GM18505 (cell line): Measurements from ENCODE around the gene HAPLN3.

Source experiments
- ATAC-seq: cut with Tn5 transposase; IDR thresholded peaks from one replicate; pipeline ENCODE4 v1.9.1; 2021; ENCODE audit not compliant: unreplicated experiment
- POLR2A ChIP-seq: IDR thresholded peaks from 4 replicates; pipeline ENCODE4 v1.6.1; 2011; ENCODE audit warnings: borderline replicate concordance; ENCODE audit not compliant: insufficient read depth, insufficient read length; ENCODE audit errors: extremely low read depth

The HAPLN3 gene

GRCh38 chr15:88834211-88834812 is 61.0 kb downstream of the HAPLN3 start:
- ATAC-seq, result no peak
- TF ChIP-seq POLR2A, result no peak

DNA sequence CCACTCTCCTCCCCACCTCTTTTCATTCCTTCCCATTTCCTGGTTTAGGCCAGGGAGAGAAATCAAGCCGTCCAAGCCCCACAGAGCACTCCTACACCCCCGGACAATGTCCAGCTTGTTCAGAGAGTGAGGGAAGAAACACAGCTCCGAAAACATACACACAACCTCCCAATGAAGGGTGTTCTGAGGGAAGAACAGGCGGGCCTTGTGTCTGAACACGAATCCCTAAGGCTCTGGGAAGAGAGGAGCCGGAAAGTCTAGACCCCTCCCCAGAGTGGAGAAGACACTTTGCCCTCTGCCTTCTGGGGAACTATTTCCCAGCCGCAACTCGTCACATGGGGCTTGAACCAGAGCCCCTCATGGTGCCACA is 61.6 kb downstream of the HAPLN3 start:
- no peak for TF ChIP-seq POLR2A

GRCh38 chr15:88832820-88833730 is 62.3 kb downstream of the HAPLN3 start:
- TF ChIP-seq POLR2A, result no peak
- no peak for ATAC-seq

More for the DNA sequence above, 61.6 kb downstream of the HAPLN3 start:
- ATAC-seq, result no peak

DNA sequence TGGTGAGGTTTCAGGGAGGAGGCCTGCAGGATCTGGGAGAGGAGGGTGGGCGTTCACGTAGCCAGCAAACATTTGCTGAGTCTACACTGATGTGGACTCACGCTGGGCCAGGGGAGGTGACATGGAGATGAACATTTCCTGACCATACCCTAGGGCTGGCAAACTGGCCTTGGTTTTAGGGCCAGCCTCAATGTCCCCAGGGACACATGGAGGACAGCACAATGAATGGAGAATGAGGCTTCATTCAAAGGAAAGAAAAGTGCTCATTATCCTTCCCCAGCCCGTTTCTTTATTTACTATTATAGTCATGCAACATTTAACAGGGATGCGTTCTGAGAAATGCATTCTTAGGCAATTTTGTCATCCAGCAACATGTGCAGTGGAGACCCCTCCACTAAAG is 65.3 kb downstream of the HAPLN3 start:
- no peak for ATAC-seq
- TF ChIP-seq POLR2A, result no peak

DNA sequence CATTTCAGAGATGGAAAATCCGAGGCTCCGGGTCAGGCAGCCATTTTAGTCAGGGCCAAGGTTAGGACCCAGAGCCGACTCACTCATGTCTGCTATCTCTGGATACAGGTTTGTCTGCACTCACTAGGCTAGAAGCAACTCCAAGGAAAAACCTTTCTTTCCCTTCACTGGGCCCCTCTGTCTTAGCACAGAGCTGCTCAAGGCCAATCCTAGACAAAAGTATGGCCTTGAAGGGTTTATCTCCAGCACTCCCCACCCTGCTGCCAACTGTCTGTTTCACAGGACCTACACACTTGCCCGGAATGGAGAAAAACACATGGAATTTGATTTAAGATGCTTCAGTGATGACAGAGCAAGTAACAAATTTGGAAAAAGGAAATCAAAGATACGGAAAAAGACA is 66.6 kb downstream of the HAPLN3 start:
- no peak for ATAC-seq
- no peak for TF ChIP-seq POLR2A
